ENCODE results near the gene POLE3. TPM values are rescaled to one million over a fixed set of nuclear protein-coding genes. Genes with fewer than 3 reads are reported as not detected.
"Not testable (repeated sequence)": the region's sequence is repeated elsewhere in the genome, so short reads cannot be mapped to it uniquely, and the experiment has no call there.

Gene POLE3
- total and polyA plus RNA-seq, 2 experiments from 2014 or later: 39.2 to 81.3 TPM

DNA sequence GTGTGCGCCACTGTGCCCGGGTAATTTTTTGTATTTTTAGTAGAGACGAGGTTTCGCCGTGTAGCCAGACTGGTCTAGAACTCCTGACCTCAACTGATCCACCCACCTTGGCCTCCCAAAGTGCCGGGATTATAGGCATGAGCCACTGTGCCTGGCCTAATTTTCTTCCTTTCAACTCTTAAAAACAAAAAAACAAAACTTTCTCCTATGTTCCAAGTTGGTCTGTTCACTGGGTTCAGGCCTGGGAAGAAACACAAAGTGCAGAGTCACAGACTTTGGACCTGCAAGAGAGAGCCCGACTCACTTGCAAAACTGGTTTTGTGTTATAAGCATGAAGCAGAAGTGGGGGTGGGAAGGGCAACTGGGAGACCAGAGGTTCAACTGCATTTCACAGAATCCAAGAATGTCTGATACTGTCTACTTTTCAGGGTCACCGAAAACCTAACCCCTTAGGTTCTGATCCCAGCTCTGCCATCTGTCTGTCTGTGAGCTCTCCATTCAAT is 28.5 kb downstream of the POLE3 start:
- H3K4me2 ChIP-seq: no peak overlapping the region
- no peaks in the 10 kb centered on the region; the same call in 2 of the 3 replicates for H3K9me3 Mint-ChIP-seq
- TF ChIP-seq, protein P1, sequence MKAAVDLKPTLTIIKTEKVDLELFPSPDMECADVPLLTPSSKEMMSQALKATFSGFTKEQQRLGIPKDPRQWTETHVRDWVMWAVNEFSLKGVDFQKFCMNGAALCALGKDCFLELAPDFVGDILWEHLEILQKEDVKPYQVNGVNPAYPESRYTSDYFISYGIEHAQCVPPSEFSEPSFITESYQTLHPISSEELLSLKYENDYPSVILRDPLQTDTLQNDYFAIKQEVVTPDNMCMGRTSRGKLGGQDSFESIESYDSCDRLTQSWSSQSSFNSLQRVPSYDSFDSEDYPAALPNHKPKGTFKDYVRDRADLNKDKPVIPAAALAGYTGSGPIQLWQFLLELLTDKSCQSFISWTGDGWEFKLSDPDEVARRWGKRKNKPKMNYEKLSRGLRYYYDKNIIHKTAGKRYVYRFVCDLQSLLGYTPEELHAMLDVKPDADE (IDR thresholded peaks at IDR 0.05): no peak
- no peak for TF ChIP-seq POLR2AphosphoS5 (IDR thresholded peaks at IDR 0.05; ENCODE audit: low read depth)
- H3K36me3 ChIP-seq (ENCODE audit: insufficient read depth): no peaks in the 10 kb centered on the region
- no peak for ATAC-seq
- H3F3A ChIP-seq (replicated peaks; ENCODE audit: low read depth): no peaks in the 10 kb centered on the region
- H3K4me1 Mint-ChIP-seq: peaks cover 14% of the 10 kb centered on the region
- no peaks in the 10 kb centered on the region for H3K9me2 ChIP-seq (ENCODE audit: insufficient read depth)
- H3K27me3 Mint-ChIP-seq (ENCODE audit: insufficient read depth, low read depth, poor library complexity): peaks cover 7% of the 10 kb centered on the region
- no peaks in the 10 kb centered on the region; the same call in 1 of the 2 replicates for H3K4me1 ChIP-seq (ENCODE audit: insufficient read depth)
- H4K20me1 ChIP-seq (replicated peaks; ENCODE audit: insufficient read depth): no peaks in the 10 kb centered on the region
- no peaks in the 10 kb centered on the region for H3K79me2 ChIP-seq (replicated peaks; ENCODE audit: insufficient read depth)
- no peak overlapping the region for H3K4me3 ChIP-seq
- H3K27ac ChIP-seq (ENCODE audit: low read depth): no peak overlapping the region
- peak overlapping the region; percentile 63; the same call in 1 of the 2 replicates for H2AFZ ChIP-seq
- no peak overlapping the region for H3K4me3 Mint-ChIP-seq
- H3K27me3 ChIP-seq (ENCODE audit: insufficient read depth): no peaks in the 10 kb centered on the region
- H3K27ac Mint-ChIP-seq: 0 out of 2 replicates have a peak overlapping the region, but pooled peaks have one; percentile 26
- no peak for DNase-seq (ENCODE audit: low spot score)
- H3K36me3 Mint-ChIP-seq (ENCODE audit: low read depth): no peaks in the 10 kb centered on the region

DNA sequence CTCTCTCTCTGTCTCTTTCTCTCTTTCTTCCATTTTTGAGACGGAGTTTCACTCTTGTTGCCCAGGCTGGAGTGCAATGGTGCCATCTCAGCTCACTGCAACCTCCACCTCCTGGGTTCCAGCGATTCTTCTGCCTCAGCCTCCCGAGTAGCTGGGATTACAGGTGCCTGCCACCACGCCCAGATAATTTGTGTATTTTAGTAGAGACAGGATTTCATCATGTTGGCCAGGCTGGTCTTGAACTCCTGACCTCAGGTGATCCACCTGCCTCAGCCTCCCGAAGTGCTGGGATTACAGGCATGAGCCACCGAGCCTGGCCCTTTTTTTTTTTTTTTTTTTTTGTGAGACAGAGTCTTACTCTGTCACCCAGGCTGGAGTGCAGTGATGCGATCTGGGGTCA is 29.0 kb downstream of the POLE3 start:
- H3K27ac Mint-ChIP-seq; H3K27me3 Mint-ChIP-seq (ENCODE audit: insufficient read depth, low read depth, poor library complexity); H3K4me3 Mint-ChIP-seq; H2AFZ ChIP-seq; H3K4me3 ChIP-seq; H3K9me3 Mint-ChIP-seq; H3K4me2 ChIP-seq; H3K36me3 Mint-ChIP-seq (ENCODE audit: low read depth); H3K4me1 ChIP-seq (ENCODE audit: insufficient read depth); H3F3A ChIP-seq (replicated peaks; ENCODE audit: low read depth); ATAC-seq; H3K9me2 ChIP-seq (ENCODE audit: insufficient read depth); H3K27me3 ChIP-seq (ENCODE audit: insufficient read depth); H3K27ac ChIP-seq (ENCODE audit: low read depth); H3K36me3 ChIP-seq (ENCODE audit: insufficient read depth); DNase-seq (ENCODE audit: low spot score); H4K20me1 ChIP-seq (replicated peaks; ENCODE audit: insufficient read depth); H3K79me2 ChIP-seq (replicated peaks; ENCODE audit: insufficient read depth): not testable (repeated sequence)
- H3K4me1 Mint-ChIP-seq: peaks cover 14% of the 10 kb centered on the region

DNA sequence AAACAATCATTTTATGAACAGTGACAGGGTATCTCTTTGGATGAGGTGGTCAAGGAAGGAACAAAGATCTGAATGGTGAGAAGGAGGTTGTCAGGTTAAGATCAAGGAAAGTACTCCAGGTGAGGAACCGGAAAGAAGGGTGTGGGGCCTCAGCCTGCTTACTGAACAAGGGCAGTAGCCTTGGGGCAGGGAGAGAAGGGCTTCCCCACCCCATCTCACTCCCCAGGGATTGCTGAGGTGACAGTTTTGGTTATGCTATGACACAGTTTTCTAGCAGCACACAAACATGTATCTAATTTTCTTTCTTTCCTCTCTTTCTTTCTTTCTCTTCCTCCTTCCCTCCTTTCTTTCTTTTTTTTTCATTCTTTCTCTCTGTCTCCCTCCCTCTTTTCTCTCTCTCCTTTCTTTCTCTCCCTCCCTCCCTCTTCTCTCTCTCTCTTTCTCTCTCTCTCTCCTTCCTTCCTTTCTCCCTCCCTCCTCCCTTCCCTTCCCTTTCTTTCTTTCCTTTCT is 29.6 kb downstream of the POLE3 start:
- no peaks in the 10 kb centered on the region; the same call in 2 of the 3 replicates for H3K9me3 Mint-ChIP-seq
- Histone ChIP-seq H3K27me3 (ENCODE audit: insufficient read depth) (no peaks in the 10 kb centered on the region), H2AFZ (peak overlapping the region; percentile 56; the same call in 1 of the 2 replicates), H3K9me2 (ENCODE audit: insufficient read depth) (no peaks in the 10 kb centered on the region), H4K20me1 (replicated peaks; ENCODE audit: insufficient read depth) (no peaks in the 10 kb centered on the region), H3K27ac (ENCODE audit: low read depth) (no peak overlapping the region), H3K4me2 (no peak overlapping the region), H3K4me1 (ENCODE audit: insufficient read depth) (no peaks in the 10 kb centered on the region; the same call in 1 of the 2 replicates), H3F3A (replicated peaks; ENCODE audit: low read depth) (no peaks in the 10 kb centered on the region), H3K79me2 (replicated peaks; ENCODE audit: insufficient read depth) (no peaks in the 10 kb centered on the region), H3K4me3 (no peak overlapping the region), H3K36me3 (ENCODE audit: insufficient read depth) (no peaks in the 10 kb centered on the region)
- H3K4me3 Mint-ChIP-seq: no peak overlapping the region
- ATAC-seq (no peak), DNase-seq (ENCODE audit: low spot score) (no peak)
- H3K36me3 Mint-ChIP-seq (ENCODE audit: low read depth): no peaks in the 10 kb centered on the region
- no peak overlapping the region for H3K27ac Mint-ChIP-seq
- H3K27me3 Mint-ChIP-seq (ENCODE audit: insufficient read depth, low read depth, poor library complexity): peaks cover 5% of the 10 kb centered on the region
- peaks cover 14% of the 10 kb centered on the region for H3K4me1 Mint-ChIP-seq
- TF ChIP-seq STAT1 (IDR thresholded peaks at IDR 0.05; ENCODE audit: unreplicated experiment): no peak
- no peak for TF ChIP-seq JUNB (IDR thresholded peaks at IDR 0.05; ENCODE audit: unreplicated experiment)
- TF ChIP-seq, protein P2, sequence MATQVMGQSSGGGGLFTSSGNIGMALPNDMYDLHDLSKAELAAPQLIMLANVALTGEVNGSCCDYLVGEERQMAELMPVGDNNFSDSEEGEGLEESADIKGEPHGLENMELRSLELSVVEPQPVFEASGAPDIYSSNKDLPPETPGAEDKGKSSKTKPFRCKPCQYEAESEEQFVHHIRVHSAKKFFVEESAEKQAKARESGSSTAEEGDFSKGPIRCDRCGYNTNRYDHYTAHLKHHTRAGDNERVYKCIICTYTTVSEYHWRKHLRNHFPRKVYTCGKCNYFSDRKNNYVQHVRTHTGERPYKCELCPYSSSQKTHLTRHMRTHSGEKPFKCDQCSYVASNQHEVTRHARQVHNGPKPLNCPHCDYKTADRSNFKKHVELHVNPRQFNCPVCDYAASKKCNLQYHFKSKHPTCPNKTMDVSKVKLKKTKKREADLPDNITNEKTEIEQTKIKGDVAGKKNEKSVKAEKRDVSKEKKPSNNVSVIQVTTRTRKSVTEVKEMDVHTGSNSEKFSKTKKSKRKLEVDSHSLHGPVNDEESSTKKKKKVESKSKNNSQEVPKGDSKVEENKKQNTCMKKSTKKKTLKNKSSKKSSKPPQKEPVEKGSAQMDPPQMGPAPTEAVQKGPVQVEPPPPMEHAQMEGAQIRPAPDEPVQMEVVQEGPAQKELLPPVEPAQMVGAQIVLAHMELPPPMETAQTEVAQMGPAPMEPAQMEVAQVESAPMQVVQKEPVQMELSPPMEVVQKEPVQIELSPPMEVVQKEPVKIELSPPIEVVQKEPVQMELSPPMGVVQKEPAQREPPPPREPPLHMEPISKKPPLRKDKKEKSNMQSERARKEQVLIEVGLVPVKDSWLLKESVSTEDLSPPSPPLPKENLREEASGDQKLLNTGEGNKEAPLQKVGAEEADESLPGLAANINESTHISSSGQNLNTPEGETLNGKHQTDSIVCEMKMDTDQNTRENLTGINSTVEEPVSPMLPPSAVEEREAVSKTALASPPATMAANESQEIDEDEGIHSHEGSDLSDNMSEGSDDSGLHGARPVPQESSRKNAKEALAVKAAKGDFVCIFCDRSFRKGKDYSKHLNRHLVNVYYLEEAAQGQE (IDR thresholded peaks at IDR 0.05; ENCODE audit: unreplicated experiment): no peak
- TF ChIP-seq, protein P3, sequence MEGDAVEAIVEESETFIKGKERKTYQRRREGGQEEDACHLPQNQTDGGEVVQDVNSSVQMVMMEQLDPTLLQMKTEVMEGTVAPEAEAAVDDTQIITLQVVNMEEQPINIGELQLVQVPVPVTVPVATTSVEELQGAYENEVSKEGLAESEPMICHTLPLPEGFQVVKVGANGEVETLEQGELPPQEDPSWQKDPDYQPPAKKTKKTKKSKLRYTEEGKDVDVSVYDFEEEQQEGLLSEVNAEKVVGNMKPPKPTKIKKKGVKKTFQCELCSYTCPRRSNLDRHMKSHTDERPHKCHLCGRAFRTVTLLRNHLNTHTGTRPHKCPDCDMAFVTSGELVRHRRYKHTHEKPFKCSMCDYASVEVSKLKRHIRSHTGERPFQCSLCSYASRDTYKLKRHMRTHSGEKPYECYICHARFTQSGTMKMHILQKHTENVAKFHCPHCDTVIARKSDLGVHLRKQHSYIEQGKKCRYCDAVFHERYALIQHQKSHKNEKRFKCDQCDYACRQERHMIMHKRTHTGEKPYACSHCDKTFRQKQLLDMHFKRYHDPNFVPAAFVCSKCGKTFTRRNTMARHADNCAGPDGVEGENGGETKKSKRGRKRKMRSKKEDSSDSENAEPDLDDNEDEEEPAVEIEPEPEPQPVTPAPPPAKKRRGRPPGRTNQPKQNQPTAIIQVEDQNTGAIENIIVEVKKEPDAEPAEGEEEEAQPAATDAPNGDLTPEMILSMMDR (conservative IDR thresholded peaks at IDR 0.05; ENCODE audit: low read depth in 2 of 2): no peak
- no peak for TF ChIP-seq NANOG (IDR thresholded peaks at IDR 0.05; ENCODE audit: borderline replicate concordance)
- no peak for TF ChIP-seq EZH2phosphoT487 (IDR thresholded peaks at IDR 0.05; ENCODE audit: unreplicated experiment)
- no peak for TF ChIP-seq ZNF331 (CRISPR knock-in tag; IDR thresholded peaks at IDR 0.05; ENCODE audit: low read depth)
- no peak for TF ChIP-seq ZNF114 (CRISPR knock-in tag; IDR thresholded peaks at IDR 0.05)
- TF ChIP-seq CREB1 (CRISPR knock-in tag; IDR thresholded peaks at IDR 0.05; ENCODE audit: low read depth): no peak
